SK-N-SH (cell line): ENCODE data around the gene NEMP2. TPM values are rescaled to one million over a fixed set of nuclear protein-coding genes. Genes with fewer than 3 reads are reported as not detected.

Source experiments
- CTCF ChIA-PET: fragments of 300-600, 350-600 bp; formaldehyde crosslinking; extraction: SDS; loops from one replicate; lab custom pipeline; 2021; lab: Yijun Ruan, JAX
- POLR2A ChIA-PET: fragments of 350-600 bp; sonication (Branson Sonifier 250); formaldehyde crosslinking; extraction: SDS; loops from one replicate; lab custom pipeline; 2020; ENCODE audit warnings: antibody characterized with exemption, inconsistent platforms; lab: Yijun Ruan, JAX
- DNase-seq: peaks from one replicate; pipeline ENCODE4 v3.0.0; 2012
- H2AFZ ChIP-seq: fragments of 200-600 bp; sonication (generic); 2 replicates; pipeline ENCODE4 v1.8.1; 2016; ENCODE audit warnings: antibody characterized with exemption, mild to moderate bottlenecking, low read depth
- H3F3A ChIP-seq: fragments of 200-600 bp; sonication (generic); replicated peaks from 2 replicates; pipeline ENCODE3; 2016; ENCODE audit warnings: antibody characterized with exemption, mild to moderate bottlenecking; ENCODE audit not compliant: insufficient read depth
- H3K27ac ChIP-seq, 2 experiments: fragments of 200-500 bp in 1 of 2; fragments of 200-600 bp in 1 of 2; sonication (Bioruptor generic) in 1 of 2; sonication (generic), shearing (Covaris generic) in 1 of 2; 2 replicates each; pipeline versions ENCODE4 v1.5.1 to v1.6.1; 2014 to 2016; ENCODE audit warnings: low read depth in 2 of 2, inconsistent platforms in 1 of 2, low read length in 1 of 2, mild to moderate bottlenecking in 1 of 2, mixed read lengths in 1 of 2
- H3K27me3 ChIP-seq: fragments of 200-600 bp; sonication (generic), shearing (Covaris generic); 2 replicates; pipeline ENCODE4 v1.6.1; 2016; ENCODE audit warnings: mixed run types; ENCODE audit not compliant: insufficient read depth
- H3K36me3 ChIP-seq, 2 experiments: fragments of 200-500 bp in 1 of 2; fragments of 200-600 bp in 1 of 2; sonication (Bioruptor generic) in 1 of 2; sonication (generic) in 1 of 2; replicated peaks in 1 of 2; 2 replicates each; pipeline versions ENCODE3 to v1.5.1; 2014 to 2016; ENCODE audit warnings: low read length in 1 of 2, mild to moderate bottlenecking in 1 of 2; ENCODE audit not compliant: insufficient read depth in 2 of 2, control insufficient read depth in 1 of 2
- H3K4me1 ChIP-seq, 2 experiments: fragments of 200-500 bp in 1 of 2; fragments of 200-600 bp in 1 of 2; sonication (Bioruptor generic) in 1 of 2; sonication (generic), shearing (Covaris generic) in 1 of 2; 2 replicates each; pipeline versions ENCODE4 v1.5.1 to v1.6.1; 2014 to 2016; ENCODE audit warnings: low read depth in 1 of 2, low read length in 1 of 2, mixed run types in 1 of 2; ENCODE audit not compliant: insufficient read depth in 2 of 2, control insufficient read depth in 1 of 2
- H3K4me2 ChIP-seq: fragments of 200-600 bp; sonication (generic), shearing (Covaris generic); 2 replicates; pipeline ENCODE4 v1.6.1; 2017; ENCODE audit warnings: mixed run types
- H3K4me3 ChIP-seq, 2 experiments: fragments of 200-500 bp in 1 of 2; fragments of 200-600 bp in 1 of 2; sonication (Bioruptor generic) in 1 of 2; sonication (generic), shearing (Covaris generic) in 1 of 2; 2 replicates each; pipeline versions ENCODE4 v1.5.1 to v1.8.1; 2014 to 2016; ENCODE audit warnings: low read depth in 2 of 2, inconsistent platforms in 1 of 2, low read length in 1 of 2, mild to moderate bottlenecking in 1 of 2, mixed read lengths in 1 of 2, moderate library complexity in 1 of 2
- H3K79me2 ChIP-seq: fragments of 200-600 bp; sonication (generic); 2 replicates; pipeline ENCODE4 v1.8.1; 2017; ENCODE audit warnings: mild to moderate bottlenecking; ENCODE audit not compliant: insufficient read depth
- H3K9ac ChIP-seq: fragments of 200-600 bp; sonication (generic); 2 replicates; pipeline ENCODE4 v1.6.1; 2017; ENCODE audit warnings: mixed run types
- H3K9me2 ChIP-seq: fragments of 200-600 bp; sonication (generic); 2 replicates; pipeline ENCODE4 v1.6.1; 2017; ENCODE audit warnings: mixed run types
- H3K9me3 ChIP-seq: fragments of 200-600 bp; sonication (generic); 2 replicates; pipeline ENCODE4 v1.6.1; 2017; ENCODE audit warnings: mixed run types, mild to moderate bottlenecking, moderate library complexity
- H4K20me1 ChIP-seq: fragments of 200-600 bp; sonication (generic); 2 replicates; pipeline ENCODE4 v1.6.1; 2017; ENCODE audit warnings: mild to moderate bottlenecking, mixed run types; ENCODE audit not compliant: insufficient read depth
- CTCF ChIP-seq: fragments of 200-600 bp; sonication (generic); IDR thresholded peaks from 2 replicates; pipeline ENCODE4 v1.6.1; 2017; ENCODE audit warnings: antibody characterized with exemption, mild to moderate bottlenecking, moderate library complexity
- EP300 ChIP-seq, 2 experiments: IDR thresholded peaks; 2 replicates each; pipeline versions ENCODE4 v1.4.0 to v1.6.1; 2012; ENCODE audit warnings: borderline replicate concordance in 1 of 2, low read depth in 1 of 2, low read length in 1 of 2
- EZH2phosphoT487 ChIP-seq: fragments of 200-600 bp; sonication (generic); IDR thresholded peaks from 2 replicates; pipeline ENCODE4 v1.6.1; 2017; ENCODE audit warnings: low read depth, mixed run types, mild to moderate bottlenecking, antibody characterized with exemption, moderate library complexity, borderline replicate concordance
- FOSL2 ChIP-seq: IDR thresholded peaks from 2 replicates; pipeline ENCODE4 v1.4.0; 2012; ENCODE audit warnings: low read depth, mild to moderate bottlenecking, moderate library complexity, borderline replicate concordance
- REST ChIP-seq: IDR thresholded peaks from 2 replicates; pipeline ENCODE4 v1.6.1; 2012; ENCODE audit warnings: mild to moderate bottlenecking, low read depth, low read length, moderate library complexity
- RXRA ChIP-seq: IDR thresholded peaks from 2 replicates; pipeline ENCODE4 v1.4.0; 2012; ENCODE audit warnings: low read depth, mild to moderate bottlenecking, borderline replicate concordance
- SIN3A ChIP-seq: IDR thresholded peaks from 2 replicates; pipeline ENCODE4 v1.6.1; 2012; ENCODE audit warnings: low read depth, mild to moderate bottlenecking, low read length, moderate library complexity, borderline replicate concordance
- TCF12 ChIP-seq: IDR thresholded peaks from 2 replicates; pipeline ENCODE4 v1.4.0; 2012
- WGBS: methylation state at CpG from one replicate; pipeline ENCODE4 v1.1.6; 2017; ENCODE audit warnings: low lambda C conversion rate; 5-methylcytosine and 5-hydroxymethylcytosine counted together
- polyA plus RNA-seq, 3 experiments: library from polyadenylated mRNA; depleted of rRNA; stranded (reverse); fragments of >200 nt; gene quantifications; 2 replicates each; pipeline ENCODE4 v1.2.3, GENCODE V29; 2012

NEMP2 gene
- polyA plus RNA-seq, 1 of the 3 experiments (the other 2 are of a cell fraction): 2.0 TPM

- TF ChIP-seq REST (no peak), EP300 (IDR thresholded peaks at IDR 0.05; ENCODE audit: borderline replicate concordance in 1 of 2, low read depth in 1 of 2, low read length in 1 of 2) (no peak), TCF12 (no peak)
These were observed 14.4 kb downstream of the NEMP2 start (continued) for GRCh38 chr2:190519975-190520767.

- no peak for DNase-seq
- no peaks in the 10 kb centered on the region for H3K79me2 ChIP-seq
- no peaks in the 10 kb centered on the region for H3F3A ChIP-seq
- H3K9me3 ChIP-seq: no peaks in the 10 kb centered on the region
- H3K4me3 ChIP-seq: no peak overlapping the region
- H3K27ac ChIP-seq: no peak overlapping the region
- POLR2A ChIA-PET: no interaction called here
- H3K4me2 ChIP-seq: no peak overlapping the region
- H3K4me1 ChIP-seq: no peaks in the 10 kb centered on the region
- 94% methylated on average over 2 of the region's 2 CpGs for WGBS
- no peaks in the 10 kb centered on the region for H3K9me2 ChIP-seq
- no peaks in the 10 kb centered on the region for H4K20me1 ChIP-seq
- no peak overlapping the region for H3K9ac ChIP-seq
- no peak overlapping the region for H2AFZ ChIP-seq
- TF ChIP-seq CTCF (no peak), REST (no peak), RXRA (no peak), EZH2phosphoT487 (no peak), SIN3A (no peak), EP300 (IDR thresholded peaks at IDR 0.05; ENCODE audit: borderline replicate concordance in 1 of 2, low read depth in 1 of 2, low read length in 1 of 2) (no peak), FOSL2 (no peak)
- H3K36me3 ChIP-seq: peaks cover 0 to 8% of the 10 kb centered on the region in 2 experiments
- CTCF ChIA-PET: interaction anchor here (1.0 to 1.8 kb wide), 4 partner anchors 9 to 287 kb away, joined by 3 to 4 read pairs (median 3); no protein-coding TSS in a partner anchor
- no peaks in the 10 kb centered on the region for H3K27me3 ChIP-seq
These were observed 17.1 kb downstream of the NEMP2 start for GRCh38 chr2:190517468-190517867.
